B cell (primary cell): ENCODE results near the gene RABGAP1L.
"Not testable (repeated sequence)": the region's sequence is repeated elsewhere in the genome, so short reads cannot be mapped to it uniquely, and the experiment has no call there.

Experiments used
- EZH2 ChIP-seq: IDR thresholded peaks from 2 replicates; pipeline ENCODE4 v1.6.1; 2012; ENCODE audit warnings: borderline replicate concordance, low read depth, mild to moderate bottlenecking, moderate library complexity, low read length; ENCODE audit not compliant: insufficient read depth, poor library complexity, severe bottlenecking
- TF ChIP-seq, protein P1 (sequence below): fragments of 200-600 bp; IDR thresholded peaks from one replicate; pipeline ENCODE4 v1.8.0; 2022; ENCODE audit warnings: antibody characterized with exemption, mild to moderate bottlenecking

- TF ChIP-seq, protein P1, sequence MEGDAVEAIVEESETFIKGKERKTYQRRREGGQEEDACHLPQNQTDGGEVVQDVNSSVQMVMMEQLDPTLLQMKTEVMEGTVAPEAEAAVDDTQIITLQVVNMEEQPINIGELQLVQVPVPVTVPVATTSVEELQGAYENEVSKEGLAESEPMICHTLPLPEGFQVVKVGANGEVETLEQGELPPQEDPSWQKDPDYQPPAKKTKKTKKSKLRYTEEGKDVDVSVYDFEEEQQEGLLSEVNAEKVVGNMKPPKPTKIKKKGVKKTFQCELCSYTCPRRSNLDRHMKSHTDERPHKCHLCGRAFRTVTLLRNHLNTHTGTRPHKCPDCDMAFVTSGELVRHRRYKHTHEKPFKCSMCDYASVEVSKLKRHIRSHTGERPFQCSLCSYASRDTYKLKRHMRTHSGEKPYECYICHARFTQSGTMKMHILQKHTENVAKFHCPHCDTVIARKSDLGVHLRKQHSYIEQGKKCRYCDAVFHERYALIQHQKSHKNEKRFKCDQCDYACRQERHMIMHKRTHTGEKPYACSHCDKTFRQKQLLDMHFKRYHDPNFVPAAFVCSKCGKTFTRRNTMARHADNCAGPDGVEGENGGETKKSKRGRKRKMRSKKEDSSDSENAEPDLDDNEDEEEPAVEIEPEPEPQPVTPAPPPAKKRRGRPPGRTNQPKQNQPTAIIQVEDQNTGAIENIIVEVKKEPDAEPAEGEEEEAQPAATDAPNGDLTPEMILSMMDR, result not testable (repeated sequence)
- not testable (repeated sequence) for TF ChIP-seq EZH2
Observed at GRCh38 chr1:174516755-174517154, 357.4 kb downstream of the RABGAP1L start.
